ENCODE data around the gene IFNAR2. TPM values are rescaled to one million over a fixed set of nuclear protein-coding genes. Genes with fewer than 3 reads are reported as not detected.

IFNAR2 gene
- total and polyA plus RNA-seq, 2 donors from 2014 or later: 14.8 to 56.5 TPM

- Histone ChIP-seq H3K4me1 (ENCODE audit: control insufficient read depth in 2 of 3, insufficient read depth in 2 of 3, low read depth in 1 of 3, low read length in 3 of 3) (peaks cover 0 to 8% (median 0%) of the 10 kb centered on the region in 3 donors), H3K9ac (ENCODE audit: low read length in 3 of 3) (no peak overlapping the region), H3K36me3 (ENCODE audit: control insufficient read depth in 2 of 3, insufficient read depth in 3 of 3, low read length in 3 of 3) (no peaks in the 10 kb centered on the region), H3K27ac (ENCODE audit: low read depth in 2 of 2, low read length in 2 of 2) (no peak overlapping the region), H3K9me3 (ENCODE audit: control insufficient read depth in 2 of 3, insufficient read depth in 1 of 3, low read length in 3 of 3) (no peaks in the 10 kb centered on the region), H3K4me3 (ENCODE audit: low read length in 3 of 3) (no peak overlapping the region), H3K27me3 (ENCODE audit: control insufficient read depth, insufficient read depth, low read length) (no peaks in the 10 kb centered on the region)
- DNase-seq (no peak), FAIRE-seq (no peak)
- intact Hi-C loops (cut with DNase I): no loop called here
- no peak for TF ChIP-seq CTCF (IDR thresholded peaks at IDR 0.05; ENCODE audit: borderline replicate concordance, extremely low read depth, insufficient read depth)
Measured at GRCh38 chr21:33205476-33205875, 24.3 kb upstream of the IFNAR2 start.

- Histone ChIP-seq H3K27me3 (ENCODE audit: control insufficient read depth, insufficient read depth, low read length) (no peaks in the 10 kb centered on the region), H3K9me3 (ENCODE audit: control insufficient read depth in 2 of 3, insufficient read depth in 1 of 3, low read length in 3 of 3) (no peaks in the 10 kb centered on the region), H3K4me3 (ENCODE audit: low read length in 3 of 3) (no peak overlapping the region), H3K27ac (ENCODE audit: low read depth in 2 of 2, low read length in 2 of 2) (no peak overlapping the region), H3K4me1 (ENCODE audit: control insufficient read depth in 2 of 3, insufficient read depth in 2 of 3, low read depth in 1 of 3, low read length in 3 of 3) (peaks cover 0 to 8% (median 0%) of the 10 kb centered on the region in 3 donors), H3K9ac (ENCODE audit: low read length in 3 of 3) (no peak overlapping the region), H3K36me3 (ENCODE audit: control insufficient read depth in 2 of 3, insufficient read depth in 3 of 3, low read length in 3 of 3) (no peaks in the 10 kb centered on the region)
- DNase-seq (no peak), FAIRE-seq (no peak)
- no peak for TF ChIP-seq CTCF (IDR thresholded peaks at IDR 0.05; ENCODE audit: borderline replicate concordance, extremely low read depth, insufficient read depth)
- intact Hi-C loops (cut with DNase I): no loop called here
Measured at GRCh38 chr21:33206771-33207281, 22.9 kb upstream of the IFNAR2 start.

- no peak overlapping the region for H3K4me3 ChIP-seq (ENCODE audit: low read length in 3 of 3)
- FAIRE-seq: no peak
Measured at GRCh38 chr21:33207449-33208149, 22.1 kb upstream of the IFNAR2 start.

More at GRCh38 chr21:33207449-33208149, 22.1 kb upstream of the IFNAR2 start:
- no peaks in the 10 kb centered on the region for H3K36me3 ChIP-seq (ENCODE audit: control insufficient read depth in 2 of 3, insufficient read depth in 3 of 3, low read length in 3 of 3)
- no peaks in the 10 kb centered on the region for H3K27me3 ChIP-seq (ENCODE audit: control insufficient read depth, insufficient read depth, low read length)
- H3K9ac ChIP-seq (ENCODE audit: low read length in 3 of 3): no peak overlapping the region
- H3K27ac ChIP-seq (ENCODE audit: low read depth in 2 of 2, low read length in 2 of 2): no peak overlapping the region
- DNase-seq: no peak
- no peaks in the 10 kb centered on the region for H3K9me3 ChIP-seq (ENCODE audit: control insufficient read depth in 2 of 3, insufficient read depth in 1 of 3, low read length in 3 of 3)
- H3K4me1 ChIP-seq (ENCODE audit: control insufficient read depth in 2 of 3, insufficient read depth in 2 of 3, low read depth in 1 of 3, low read length in 3 of 3): peaks cover 0 to 8% (median 0%) of the 10 kb centered on the region in 3 donors
- no peak for TF ChIP-seq CTCF (IDR thresholded peaks at IDR 0.05; ENCODE audit: borderline replicate concordance, extremely low read depth, insufficient read depth)
- intact Hi-C loops (cut with DNase I): no loop called here

Data from kidney (tissue), 14 donors.